ENCODE measurements around the gene TULP4. TPM values are rescaled to one million over a fixed set of nuclear protein-coding genes. Genes with fewer than 3 reads are reported as not detected.
A peak's percentile ranks its signal among the peaks of the same experiment; 100 is the strongest.

Gene TULP4
- total RNA-seq, 1 experiment from 2014 or later, result 52.8 TPM

DNA sequence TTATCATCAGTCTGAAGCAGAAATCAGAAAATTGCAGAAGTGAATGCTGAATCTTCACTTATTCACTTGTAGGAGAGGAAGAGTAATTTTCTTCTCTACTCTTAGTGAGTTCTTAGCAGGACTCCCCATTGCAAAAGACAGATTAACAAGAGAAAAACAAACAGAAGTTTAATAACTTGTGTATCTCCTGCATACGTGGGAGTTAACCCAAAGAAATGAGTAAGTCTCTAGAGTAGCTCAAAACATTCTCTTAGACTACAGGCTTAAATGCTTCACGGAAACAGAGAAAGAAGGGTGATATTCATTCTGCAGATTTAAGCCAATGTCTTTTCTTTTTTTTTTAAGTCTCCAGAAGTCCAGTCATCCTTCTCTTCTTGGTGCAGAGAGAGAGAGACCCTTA, 149.7 kb downstream of the TULP4 start (continued):
- TF ChIP-seq TCF7 (CRISPR knock-in tag; IDR thresholded peaks at IDR 0.05; ENCODE audit: low read depth) (no peak), SP1 (CRISPR knock-in tag; conservative IDR thresholded peaks at IDR 0.05) (no peak), TEAD4 (CRISPR knock-in tag; IDR thresholded peaks at IDR 0.05) (no peak), NFYB (CRISPR knock-in tag; conservative IDR thresholded peaks at IDR 0.05; ENCODE audit: low read depth) (no peak), ZNF138 (CRISPR knock-in tag; conservative IDR thresholded peaks at IDR 0.05) (no peak), RORB (CRISPR knock-in tag; IDR thresholded peaks at IDR 0.05) (no peak), GTF2I (CRISPR knock-in tag; conservative IDR thresholded peaks at IDR 0.05) (no peak), ETV6 (CRISPR knock-in tag; IDR thresholded peaks at IDR 0.05) (no peak), MYBL2 (CRISPR knock-in tag; IDR thresholded peaks at IDR 0.05) (no peak), NR2C2 (CRISPR knock-in tag; IDR thresholded peaks at IDR 0.05) (no peak)

DNA sequence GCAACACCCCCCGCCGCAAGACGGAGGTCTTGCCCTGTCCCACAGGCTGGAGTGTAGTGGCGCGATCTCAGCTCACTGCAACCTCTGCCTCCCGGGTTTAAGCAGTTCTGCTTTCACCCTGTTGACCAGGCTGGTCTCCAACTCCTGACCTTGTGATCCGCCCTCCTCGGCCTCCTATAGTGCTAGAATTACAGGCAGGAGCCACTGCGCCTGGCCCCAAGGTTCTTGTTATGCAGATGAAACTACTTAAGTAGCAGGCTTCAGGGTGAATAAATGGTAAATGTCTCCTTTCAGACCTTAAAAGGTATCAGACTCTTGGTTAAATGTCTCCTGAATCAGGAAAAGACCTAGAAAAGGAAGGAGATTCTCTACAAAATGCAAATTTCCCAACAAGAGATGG, 152.2 kb downstream of the TULP4 start:
- POLR2A ChIA-PET, result no interaction called here
- Mint-ChIP-seq H3K36me3 (peaks cover 33% of the 10 kb centered on the region), H3K4me3 (peak overlapping the region; percentile 41), H3K27ac (peak overlapping the region; percentile 80), H3K4me1 (peaks cover 80% of the 10 kb centered on the region), H3K9me3 (peaks cover 6% of the 10 kb centered on the region), H3K27me3 (ENCODE audit: low read depth) (peaks cover 54% of the 10 kb centered on the region)
- CTCF ChIA-PET, result interaction anchor here (0.8 to 1.2 kb wide), 2 partner anchors 32 to 243 kb away, joined by 3 to 5 read pairs; no protein-coding TSS in a partner anchor
- peak; percentile 91 for ATAC-seq
- TF ChIP-seq ZNF219 (CRISPR knock-in tag; IDR thresholded peaks at IDR 0.05; ENCODE audit: borderline replicate concordance) (no peak), JUN (CRISPR knock-in tag; IDR thresholded peaks at IDR 0.05) (no peak), NFYB (CRISPR knock-in tag; conservative IDR thresholded peaks at IDR 0.05; ENCODE audit: low read depth) (no peak), ZNF232 (CRISPR knock-in tag; IDR thresholded peaks at IDR 0.05) (no peak), ZNF396 (CRISPR knock-in tag; IDR thresholded peaks at IDR 0.05; ENCODE audit: borderline replicate concordance) (peak; percentile 2; the same call in 1 of the 2 replicates), CREM (CRISPR knock-in tag; IDR thresholded peaks at IDR 0.05) (0 out of 2 replicates have a peak, but pooled peaks have one; percentile 37), TEAD1 (CRISPR knock-in tag; IDR thresholded peaks at IDR 0.05) (0 out of 2 replicates have a peak, but pooled peaks have one; percentile 45)
- TF ChIP-seq, protein P1, sequence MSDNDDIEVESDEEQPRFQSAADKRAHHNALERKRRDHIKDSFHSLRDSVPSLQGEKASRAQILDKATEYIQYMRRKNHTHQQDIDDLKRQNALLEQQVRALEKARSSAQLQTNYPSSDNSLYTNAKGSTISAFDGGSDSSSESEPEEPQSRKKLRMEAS (CRISPR knock-in tag; IDR thresholded peaks at IDR 0.05), result 0 out of 2 replicates have a peak, but pooled peaks have one; percentile 41
- TF ChIP-seq, protein P2, sequence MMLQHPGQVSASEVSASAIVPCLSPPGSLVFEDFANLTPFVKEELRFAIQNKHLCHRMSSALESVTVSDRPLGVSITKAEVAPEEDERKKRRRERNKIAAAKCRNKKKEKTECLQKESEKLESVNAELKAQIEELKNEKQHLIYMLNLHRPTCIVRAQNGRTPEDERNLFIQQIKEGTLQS (CRISPR knock-in tag; conservative IDR thresholded peaks at IDR 0.05), result no peak
- TF ChIP-seq, protein P3, sequence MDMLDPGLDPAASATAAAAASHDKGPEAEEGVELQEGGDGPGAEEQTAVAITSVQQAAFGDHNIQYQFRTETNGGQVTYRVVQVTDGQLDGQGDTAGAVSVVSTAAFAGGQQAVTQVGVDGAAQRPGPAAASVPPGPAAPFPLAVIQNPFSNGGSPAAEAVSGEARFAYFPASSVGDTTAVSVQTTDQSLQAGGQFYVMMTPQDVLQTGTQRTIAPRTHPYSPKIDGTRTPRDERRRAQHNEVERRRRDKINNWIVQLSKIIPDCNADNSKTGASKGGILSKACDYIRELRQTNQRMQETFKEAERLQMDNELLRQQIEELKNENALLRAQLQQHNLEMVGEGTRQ (CRISPR knock-in tag; IDR thresholded peaks at IDR 0.05), result 0 out of 2 replicates have a peak, but pooled peaks have one; percentile 31
- TF ChIP-seq, protein P4, sequence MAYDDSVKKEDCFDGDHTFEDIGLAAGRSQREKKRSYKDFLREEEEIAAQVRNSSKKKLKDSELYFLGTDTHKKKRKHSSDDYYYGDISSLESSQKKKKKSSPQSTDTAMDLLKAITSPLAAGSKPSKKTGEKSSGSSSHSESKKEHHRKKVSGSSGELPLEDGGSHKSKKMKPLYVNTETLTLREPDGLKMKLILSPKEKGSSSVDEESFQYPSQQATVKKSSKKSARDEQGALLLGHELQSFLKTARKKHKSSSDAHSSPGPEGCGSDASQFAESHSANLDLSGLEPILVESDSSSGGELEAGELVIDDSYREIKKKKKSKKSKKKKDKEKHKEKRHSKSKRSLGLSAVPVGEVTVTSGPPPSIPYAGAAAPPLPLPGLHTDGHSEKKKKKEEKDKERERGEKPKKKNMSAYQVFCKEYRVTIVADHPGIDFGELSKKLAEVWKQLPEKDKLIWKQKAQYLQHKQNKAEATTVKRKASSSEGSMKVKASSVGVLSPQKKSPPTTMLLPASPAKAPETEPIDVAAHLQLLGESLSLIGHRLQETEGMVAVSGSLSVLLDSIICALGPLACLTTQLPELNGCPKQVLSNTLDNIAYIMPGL (CRISPR knock-in tag; IDR thresholded peaks at IDR 0.05), result no peak
- peak; percentile 80 for DNase-seq (ENCODE audit: low spot score)

DNA sequence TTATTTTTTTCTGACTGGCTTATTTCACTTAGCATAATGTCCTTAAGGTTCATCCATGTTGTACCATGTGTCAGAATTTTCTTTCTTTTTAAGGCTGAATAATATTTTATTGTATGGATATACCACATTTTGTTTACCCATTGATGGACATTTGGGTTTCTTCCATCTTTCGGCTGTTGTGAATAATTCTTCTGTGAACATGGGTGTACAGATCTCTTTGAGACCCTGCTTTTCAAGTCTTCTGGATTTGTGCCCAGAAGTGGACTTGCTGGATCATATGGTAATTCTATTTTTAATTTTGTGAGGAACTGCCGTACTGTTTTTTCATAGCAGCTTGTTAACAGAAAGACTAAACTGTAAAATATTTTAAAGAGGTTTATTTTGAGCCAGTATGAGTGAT, 153.0 kb downstream of the TULP4 start:
- ATAC-seq, result no peak
- ChIA-PET POLR2A (no interaction called here), CTCF (no interaction called here)
- DNase-seq (ENCODE audit: low spot score), result no peak
- Mint-ChIP-seq H3K36me3 (peaks cover 40% of the 10 kb centered on the region), H3K4me1 (peaks cover 80% of the 10 kb centered on the region), H3K9me3 (peaks cover 7% of the 10 kb centered on the region), H3K27me3 (ENCODE audit: low read depth) (peaks cover 62% of the 10 kb centered on the region), H3K27ac (no peak overlapping the region), H3K4me3 (peak overlapping the region; percentile 41; the same call in 1 of the 2 replicates)
- TF ChIP-seq CREM (CRISPR knock-in tag; IDR thresholded peaks at IDR 0.05), result no peak
- TF ChIP-seq, protein P5, sequence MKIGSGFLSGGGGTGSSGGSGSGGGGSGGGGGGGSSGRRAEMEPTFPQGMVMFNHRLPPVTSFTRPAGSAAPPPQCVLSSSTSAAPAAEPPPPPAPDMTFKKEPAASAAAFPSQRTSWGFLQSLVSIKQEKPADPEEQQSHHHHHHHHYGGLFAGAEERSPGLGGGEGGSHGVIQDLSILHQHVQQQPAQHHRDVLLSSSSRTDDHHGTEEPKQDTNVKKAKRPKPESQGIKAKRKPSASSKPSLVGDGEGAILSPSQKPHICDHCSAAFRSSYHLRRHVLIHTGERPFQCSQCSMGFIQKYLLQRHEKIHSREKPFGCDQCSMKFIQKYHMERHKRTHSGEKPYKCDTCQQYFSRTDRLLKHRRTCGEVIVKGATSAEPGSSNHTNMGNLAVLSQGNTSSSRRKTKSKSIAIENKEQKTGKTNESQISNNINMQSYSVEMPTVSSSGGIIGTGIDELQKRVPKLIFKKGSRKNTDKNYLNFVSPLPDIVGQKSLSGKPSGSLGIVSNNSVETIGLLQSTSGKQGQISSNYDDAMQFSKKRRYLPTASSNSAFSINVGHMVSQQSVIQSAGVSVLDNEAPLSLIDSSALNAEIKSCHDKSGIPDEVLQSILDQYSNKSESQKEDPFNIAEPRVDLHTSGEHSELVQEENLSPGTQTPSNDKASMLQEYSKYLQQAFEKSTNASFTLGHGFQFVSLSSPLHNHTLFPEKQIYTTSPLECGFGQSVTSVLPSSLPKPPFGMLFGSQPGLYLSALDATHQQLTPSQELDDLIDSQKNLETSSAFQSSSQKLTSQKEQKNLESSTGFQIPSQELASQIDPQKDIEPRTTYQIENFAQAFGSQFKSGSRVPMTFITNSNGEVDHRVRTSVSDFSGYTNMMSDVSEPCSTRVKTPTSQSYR (CRISPR knock-in tag; IDR thresholded peaks at IDR 0.05), result no peak
- TF ChIP-seq ZNF416 (CRISPR knock-in tag; IDR thresholded peaks at IDR 0.05), result no peak
- TF ChIP-seq ELF4 (CRISPR knock-in tag; IDR thresholded peaks at IDR 0.05; ENCODE audit: low read depth), result no peak
- TF ChIP-seq, protein P6, sequence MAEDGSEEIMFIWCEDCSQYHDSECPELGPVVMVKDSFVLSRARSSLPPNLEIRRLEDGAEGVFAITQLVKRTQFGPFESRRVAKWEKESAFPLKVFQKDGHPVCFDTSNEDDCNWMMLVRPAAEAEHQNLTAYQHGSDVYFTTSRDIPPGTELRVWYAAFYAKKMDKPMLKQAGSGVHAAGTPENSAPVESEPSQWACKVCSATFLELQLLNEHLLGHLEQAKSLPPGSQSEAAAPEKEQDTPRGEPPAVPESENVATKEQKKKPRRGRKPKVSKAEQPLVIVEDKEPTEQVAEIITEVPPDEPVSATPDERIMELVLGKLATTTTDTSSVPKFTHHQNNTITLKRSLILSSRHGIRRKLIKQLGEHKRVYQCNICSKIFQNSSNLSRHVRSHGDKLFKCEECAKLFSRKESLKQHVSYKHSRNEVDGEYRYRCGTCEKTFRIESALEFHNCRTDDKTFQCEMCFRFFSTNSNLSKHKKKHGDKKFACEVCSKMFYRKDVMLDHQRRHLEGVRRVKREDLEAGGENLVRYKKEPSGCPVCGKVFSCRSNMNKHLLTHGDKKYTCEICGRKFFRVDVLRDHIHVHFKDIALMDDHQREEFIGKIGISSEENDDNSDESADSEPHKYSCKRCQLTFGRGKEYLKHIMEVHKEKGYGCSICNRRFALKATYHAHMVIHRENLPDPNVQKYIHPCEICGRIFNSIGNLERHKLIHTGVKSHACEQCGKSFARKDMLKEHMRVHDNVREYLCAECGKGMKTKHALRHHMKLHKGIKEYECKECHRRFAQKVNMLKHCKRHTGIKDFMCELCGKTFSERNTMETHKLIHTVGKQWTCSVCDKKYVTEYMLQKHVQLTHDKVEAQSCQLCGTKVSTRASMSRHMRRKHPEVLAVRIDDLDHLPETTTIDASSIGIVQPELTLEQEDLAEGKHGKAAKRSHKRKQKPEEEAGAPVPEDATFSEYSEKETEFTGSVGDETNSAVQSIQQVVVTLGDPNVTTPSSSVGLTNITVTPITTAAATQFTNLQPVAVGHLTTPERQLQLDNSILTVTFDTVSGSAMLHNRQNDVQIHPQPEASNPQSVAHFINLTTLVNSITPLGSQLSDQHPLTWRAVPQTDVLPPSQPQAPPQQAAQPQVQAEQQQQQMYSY (CRISPR knock-in tag; IDR thresholded peaks at IDR 0.05), result no peak
- no peak for TF ChIP-seq ZNF423 (CRISPR knock-in tag; IDR thresholded peaks at IDR 0.05)
